Measurements from ENCODE around the gene CEP44.

DNA sequence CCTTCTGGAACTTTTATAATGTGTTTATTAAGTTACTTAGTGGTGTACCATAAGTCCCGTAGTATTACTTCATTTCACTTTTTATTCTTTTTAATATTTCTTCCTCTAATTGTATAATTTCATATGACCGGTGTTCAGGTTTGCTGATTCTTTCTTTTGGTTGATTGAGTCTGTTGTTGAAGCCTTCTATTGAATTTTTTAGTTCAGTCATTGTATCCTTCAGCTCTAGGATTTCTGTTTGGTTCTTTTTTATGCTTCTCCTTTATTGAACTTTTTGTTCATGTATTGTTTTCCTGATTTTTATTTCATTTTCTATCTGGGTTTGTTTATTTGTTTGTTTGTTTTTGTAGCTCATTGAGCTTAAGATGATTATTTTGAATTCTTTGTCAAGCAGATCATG, 8.8 kb downstream of the CEP44 start:
- TF ChIP-seq CTCF (IDR thresholded peaks at IDR 0.05) (no peak), POLR2A (IDR thresholded peaks at IDR 0.05) (no peak)

Data from uterus (tissue), 2 donors.